Measurements from ENCODE around the gene HLA-DMA.
A peak's percentile ranks its signal among the peaks of the same experiment; 100 is the strongest.

Gene HLA-DMA

DNA sequence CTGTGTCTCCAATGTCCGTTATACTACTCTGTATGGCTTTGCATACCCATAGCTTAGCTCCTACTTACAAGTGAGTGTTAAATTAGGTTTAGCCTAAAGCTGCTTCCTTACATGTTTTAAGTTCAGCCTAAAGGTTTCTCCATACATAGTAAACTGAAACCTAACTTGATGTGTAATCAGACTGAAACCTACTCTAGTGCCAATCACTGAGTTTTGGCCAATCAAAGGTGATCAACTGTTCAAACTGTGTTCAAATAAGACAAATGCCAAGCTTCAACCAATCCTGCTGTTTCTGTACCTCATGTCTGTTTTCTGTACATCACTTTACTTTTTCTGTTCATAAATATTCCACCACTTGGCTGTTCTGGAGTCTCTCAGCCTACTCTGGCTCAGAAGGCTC lies 36.5 kb upstream of the HLA-DMA start:
- H4K20me1 ChIP-seq (ENCODE audit: low read depth, low read length) = no peaks in the 10 kb centered on the region
- no peaks in the 10 kb centered on the region for H3K79me2 ChIP-seq (ENCODE audit: insufficient read depth, low read length)
- peaks cover 10% of the 10 kb centered on the region for H3F3A ChIP-seq (ENCODE audit: insufficient read depth)
- H3K36me3 ChIP-seq (ENCODE audit: low read length) = no peaks in the 10 kb centered on the region
- no peaks in the 10 kb centered on the region for H3K9me2 ChIP-seq (replicated peaks; ENCODE audit: insufficient read depth, low read length)
- no peak overlapping the region for H3K4me3 ChIP-seq (ENCODE audit: insufficient read depth, low read length, poor library complexity, severe bottlenecking)
- TF ChIP-seq, protein P1, sequence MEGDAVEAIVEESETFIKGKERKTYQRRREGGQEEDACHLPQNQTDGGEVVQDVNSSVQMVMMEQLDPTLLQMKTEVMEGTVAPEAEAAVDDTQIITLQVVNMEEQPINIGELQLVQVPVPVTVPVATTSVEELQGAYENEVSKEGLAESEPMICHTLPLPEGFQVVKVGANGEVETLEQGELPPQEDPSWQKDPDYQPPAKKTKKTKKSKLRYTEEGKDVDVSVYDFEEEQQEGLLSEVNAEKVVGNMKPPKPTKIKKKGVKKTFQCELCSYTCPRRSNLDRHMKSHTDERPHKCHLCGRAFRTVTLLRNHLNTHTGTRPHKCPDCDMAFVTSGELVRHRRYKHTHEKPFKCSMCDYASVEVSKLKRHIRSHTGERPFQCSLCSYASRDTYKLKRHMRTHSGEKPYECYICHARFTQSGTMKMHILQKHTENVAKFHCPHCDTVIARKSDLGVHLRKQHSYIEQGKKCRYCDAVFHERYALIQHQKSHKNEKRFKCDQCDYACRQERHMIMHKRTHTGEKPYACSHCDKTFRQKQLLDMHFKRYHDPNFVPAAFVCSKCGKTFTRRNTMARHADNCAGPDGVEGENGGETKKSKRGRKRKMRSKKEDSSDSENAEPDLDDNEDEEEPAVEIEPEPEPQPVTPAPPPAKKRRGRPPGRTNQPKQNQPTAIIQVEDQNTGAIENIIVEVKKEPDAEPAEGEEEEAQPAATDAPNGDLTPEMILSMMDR (IDR thresholded peaks at IDR 0.05; ENCODE audit: insufficient read depth, low read length, poor library complexity, severe bottlenecking) = no peak
- TF ChIP-seq EZH2phosphoT487 (conservative IDR thresholded peaks at IDR 0.05; ENCODE audit: low read length) = no peak
- no peak overlapping the region for H3K9ac ChIP-seq (ENCODE audit: low read length)
- H3K4me2 ChIP-seq (ENCODE audit: low read depth, low read length, poor library complexity, severe bottlenecking) = no peak overlapping the region
- no peak overlapping the region for H3K27ac ChIP-seq (ENCODE audit: low read depth, low read length)
- no peaks in the 10 kb centered on the region for H3K9me3 ChIP-seq (ENCODE audit: insufficient read depth, low read length)
- H3K27me3 ChIP-seq (ENCODE audit: low read length) = no peaks in the 10 kb centered on the region
- H2AFZ ChIP-seq (ENCODE audit: low read depth, low read length, severe bottlenecking) = no peak overlapping the region

DNA sequence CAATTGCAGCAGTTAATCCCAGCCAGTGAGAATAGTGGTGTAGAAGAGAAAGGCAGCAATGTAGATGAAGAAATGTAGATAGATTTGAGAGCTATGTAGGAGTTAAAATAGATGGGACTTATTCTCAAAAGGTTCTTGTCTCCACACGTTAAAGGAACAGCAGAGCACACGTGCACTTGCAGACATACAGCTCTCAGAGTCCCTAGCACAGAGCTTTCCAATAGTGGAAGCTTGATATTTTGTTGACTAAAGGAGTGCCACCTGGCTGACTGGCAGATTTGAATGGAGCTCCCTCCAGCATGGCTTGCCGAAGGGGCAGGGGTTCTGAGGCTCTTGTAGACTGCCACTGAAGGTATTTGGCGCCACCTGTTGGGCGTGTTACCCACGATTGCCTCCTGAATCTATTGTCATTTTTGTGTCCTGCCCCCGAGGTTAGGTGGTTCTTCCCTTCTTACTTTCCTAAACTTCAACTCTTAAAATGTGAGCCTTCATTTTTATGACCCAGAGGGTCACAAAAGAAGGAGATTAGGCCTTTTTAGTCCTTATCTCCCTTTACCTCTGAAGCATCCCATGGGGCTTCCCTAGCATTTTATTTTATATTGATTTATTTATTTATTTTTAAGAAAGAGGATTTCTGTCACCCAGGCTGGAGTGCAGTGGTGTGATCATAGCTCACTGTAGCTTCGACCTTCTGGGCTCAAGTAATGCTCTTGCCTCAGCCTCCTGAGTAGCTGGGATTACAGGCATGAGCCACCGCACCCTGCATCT lies 31.9 kb upstream of the HLA-DMA start:
- no peaks in the 10 kb centered on the region for H3K79me2 ChIP-seq (ENCODE audit: insufficient read depth, low read length)
- no peaks in the 10 kb centered on the region for H3K27me3 ChIP-seq (ENCODE audit: low read length)
- H3K9me3 ChIP-seq (ENCODE audit: insufficient read depth, low read length) = no peaks in the 10 kb centered on the region
- H3K36me3 ChIP-seq (ENCODE audit: low read length) = peaks cover 17% of the 10 kb centered on the region
- H3F3A ChIP-seq (ENCODE audit: insufficient read depth) = peaks cover 55% of the 10 kb centered on the region
- peaks cover 5% of the 10 kb centered on the region; the same call in 1 of the 2 replicates for H4K20me1 ChIP-seq (ENCODE audit: low read depth, low read length)
- H3K27ac ChIP-seq (ENCODE audit: low read depth, low read length) = peak overlapping the region; percentile 63
- no peak for TF ChIP-seq EZH2phosphoT487 (conservative IDR thresholded peaks at IDR 0.05; ENCODE audit: low read length)
- TF ChIP-seq, protein P1 (IDR thresholded peaks at IDR 0.05; ENCODE audit: insufficient read depth, low read length, poor library complexity, severe bottlenecking) = peak; percentile 98
- H3K9me2 ChIP-seq (replicated peaks; ENCODE audit: insufficient read depth, low read length) = no peaks in the 10 kb centered on the region
- H3K4me3 ChIP-seq (ENCODE audit: insufficient read depth, low read length, poor library complexity, severe bottlenecking) = no peak overlapping the region
- peak overlapping the region; percentile 15 for H3K4me2 ChIP-seq (ENCODE audit: low read depth, low read length, poor library complexity, severe bottlenecking)
- no peak overlapping the region for H2AFZ ChIP-seq (ENCODE audit: low read depth, low read length, severe bottlenecking)
- H3K9ac ChIP-seq (ENCODE audit: low read length) = no peak overlapping the region; the same call in 1 of the 2 replicates

DNA sequence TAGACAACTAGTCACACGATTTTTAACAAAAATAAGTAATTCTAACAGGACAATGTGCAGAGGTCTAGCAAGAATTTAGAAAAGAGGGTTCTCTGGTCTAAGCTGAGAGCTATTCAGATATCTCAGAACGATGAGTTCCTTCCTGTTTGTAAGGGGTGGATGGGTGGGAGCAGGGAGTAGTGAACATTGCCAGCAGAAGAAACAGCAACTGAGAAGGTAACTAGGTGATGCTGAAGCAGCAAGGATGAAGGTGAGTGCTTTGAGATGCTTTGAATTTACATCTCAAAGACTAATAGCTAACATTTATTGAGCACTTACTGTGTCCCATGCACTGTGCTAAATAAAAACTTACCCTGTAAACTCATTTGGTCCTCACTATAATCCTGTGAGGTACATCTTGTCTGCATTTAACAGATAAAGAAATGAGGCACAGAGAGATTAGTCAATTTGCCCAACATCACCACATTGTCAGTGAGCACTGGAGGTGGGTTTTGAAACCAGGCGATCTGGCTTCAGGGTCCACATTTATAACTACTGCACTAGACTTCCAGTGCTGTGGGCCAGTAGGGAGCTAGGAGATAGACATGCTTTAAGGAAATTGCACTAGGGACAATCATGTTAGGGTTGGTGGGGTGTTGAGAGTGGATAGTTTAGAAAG lies 31.2 kb upstream of the HLA-DMA start:
- H3K27ac ChIP-seq (ENCODE audit: low read depth, low read length) = peak overlapping the region; percentile 63
- H4K20me1 ChIP-seq (ENCODE audit: low read depth, low read length) = peaks cover 12% of the 10 kb centered on the region; the same call in 1 of the 2 replicates
- H3K9me3 ChIP-seq (ENCODE audit: insufficient read depth, low read length) = no peaks in the 10 kb centered on the region
- H3K27me3 ChIP-seq (ENCODE audit: low read length) = no peaks in the 10 kb centered on the region
- no peaks in the 10 kb centered on the region for H3K79me2 ChIP-seq (ENCODE audit: insufficient read depth, low read length)
- H2AFZ ChIP-seq (ENCODE audit: low read depth, low read length, severe bottlenecking) = no peak overlapping the region
- peak overlapping the region; percentile 15 for H3K4me2 ChIP-seq (ENCODE audit: low read depth, low read length, poor library complexity, severe bottlenecking)
- H3K9ac ChIP-seq (ENCODE audit: low read length) = no peak overlapping the region; the same call in 1 of the 2 replicates
- no peak for TF ChIP-seq EZH2phosphoT487 (conservative IDR thresholded peaks at IDR 0.05; ENCODE audit: low read length)
- TF ChIP-seq, protein P1 (IDR thresholded peaks at IDR 0.05; ENCODE audit: insufficient read depth, low read length, poor library complexity, severe bottlenecking) = no peak
- peaks cover 24% of the 10 kb centered on the region for H3K36me3 ChIP-seq (ENCODE audit: low read length)
- H3K4me3 ChIP-seq (ENCODE audit: insufficient read depth, low read length, poor library complexity, severe bottlenecking) = no peak overlapping the region
- peaks cover 62% of the 10 kb centered on the region for H3F3A ChIP-seq (ENCODE audit: insufficient read depth)
- no peaks in the 10 kb centered on the region for H3K9me2 ChIP-seq (replicated peaks; ENCODE audit: insufficient read depth, low read length)

All from SU-DHL-6 (cell line).